NK-92 (cell line): Measurements from ENCODE around the gene TMEM163.
"Not testable (repeated sequence)": the region's sequence is repeated elsewhere in the genome, so short reads cannot be mapped to it uniquely, and the experiment has no call there.

Experiments
- DNase-seq: peaks from one replicate; lab custom pipeline; 2025; ENCODE audit not compliant: unreplicated experiment; lab: John Stamatoyannopoulos, UW

Gene TMEM163

DNA sequence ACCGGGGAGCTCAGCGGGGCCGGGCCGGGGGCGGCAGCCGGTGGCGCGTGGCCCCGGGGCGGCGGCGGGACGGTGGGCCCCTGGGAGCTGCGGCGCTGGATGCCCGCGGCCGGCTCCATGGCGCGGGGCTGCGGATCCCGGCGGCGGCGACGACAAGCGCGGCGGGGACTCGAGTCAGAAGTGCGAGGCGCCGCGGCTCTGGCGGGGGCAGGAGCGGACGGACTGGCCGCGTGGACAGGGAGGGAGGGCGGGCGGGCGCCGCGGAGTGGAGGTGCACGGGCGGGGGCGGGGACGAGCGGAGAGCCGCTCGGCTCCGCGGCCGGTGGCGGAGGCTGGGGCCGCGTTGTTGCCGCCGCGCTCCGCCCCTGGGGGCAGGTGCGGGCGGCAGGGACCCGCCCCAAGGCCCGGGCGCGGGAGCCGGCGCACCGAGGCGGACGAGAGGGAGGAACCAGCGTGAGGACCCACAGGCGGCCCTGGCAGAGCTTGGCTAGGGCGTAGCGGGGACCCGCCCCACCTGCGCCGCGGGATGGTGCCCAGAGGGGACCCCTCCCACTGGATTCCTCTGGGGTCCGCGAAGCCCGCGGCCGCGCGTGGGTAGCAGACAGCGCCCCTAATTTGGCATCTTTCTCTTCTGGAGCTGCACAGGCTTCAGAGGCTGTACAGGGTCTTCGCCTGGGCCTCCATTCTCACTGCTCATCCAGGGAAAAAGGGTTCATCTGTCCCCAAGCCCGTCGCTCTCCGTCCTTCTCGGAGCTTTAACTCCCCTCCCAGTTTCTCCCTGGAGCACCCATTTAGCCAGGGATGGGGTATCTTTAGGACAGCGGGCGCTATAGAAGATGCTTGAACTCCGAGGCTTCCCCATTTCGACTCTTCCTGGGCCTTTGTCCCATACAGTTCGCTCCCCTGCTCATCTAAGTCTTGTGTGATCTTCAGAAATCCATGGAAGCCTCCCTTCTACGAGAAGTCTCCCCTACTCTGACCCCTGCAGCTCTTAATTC, at the start of gene TMEM163:
Gene TMEM163, minus strand, starts transcription at position 184 of the 998 bp plus-strand sequence.
- DNase-seq, result no peak

DNA sequence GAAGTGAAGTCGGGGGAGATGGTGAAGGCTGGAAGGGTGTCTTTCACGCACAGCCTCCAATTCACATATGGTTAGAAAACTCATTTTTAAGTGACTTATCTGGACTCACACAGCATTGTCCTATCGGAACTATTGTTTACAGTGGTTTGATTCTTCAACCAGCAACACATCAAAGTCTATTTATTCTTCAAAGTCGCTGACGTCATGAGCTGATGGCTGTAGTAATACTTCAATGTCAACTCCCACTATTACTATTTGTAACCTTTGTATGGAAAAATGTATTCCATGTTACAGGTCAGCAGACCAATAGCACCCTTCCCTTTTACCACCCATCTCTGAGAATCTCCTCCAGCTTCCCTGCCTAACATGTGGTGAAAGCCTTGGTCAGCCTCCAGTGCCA, 47.8 kb upstream of the TMEM163 start:
- no peak for DNase-seq

DNA sequence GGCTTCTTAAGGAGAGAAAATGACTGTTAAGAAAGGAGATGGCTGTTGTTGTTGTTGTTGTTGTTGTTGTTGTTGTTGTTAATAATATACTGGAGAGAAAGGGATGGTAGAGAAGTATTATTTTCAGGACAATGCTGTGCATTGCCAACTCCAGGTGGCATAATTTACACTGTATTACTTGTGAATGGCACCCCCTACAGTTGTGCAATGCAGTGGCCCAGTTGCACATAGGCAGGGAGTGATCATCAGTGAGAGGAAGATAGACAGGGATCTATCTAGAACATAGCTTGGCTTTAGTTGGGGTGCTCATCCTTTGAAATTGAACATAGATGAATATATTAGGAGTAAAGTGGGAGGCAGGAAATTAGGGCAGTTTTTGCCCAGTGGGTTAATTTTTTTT, 47.2 kb upstream of the TMEM163 start:
- DNase-seq, result no peak

DNA sequence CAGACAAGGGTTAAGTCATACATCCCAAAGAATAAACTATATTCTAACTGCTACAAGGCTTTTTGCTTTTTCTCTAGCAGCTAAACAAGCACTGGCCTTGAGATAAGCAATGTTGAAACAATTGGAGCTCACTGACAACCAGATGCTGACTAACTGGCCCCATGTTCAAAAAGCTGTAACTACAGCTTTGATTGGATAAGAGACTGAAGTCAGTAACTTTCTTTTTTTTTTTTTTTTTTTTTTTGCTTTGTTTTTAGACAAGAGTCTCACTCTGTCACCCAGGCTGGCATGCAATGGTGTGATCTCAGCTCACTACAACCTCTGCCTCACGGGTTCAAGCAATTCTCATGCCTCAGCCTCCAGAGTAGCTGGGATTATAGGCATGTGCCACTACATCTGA, 45.4 kb upstream of the TMEM163 start:
- no peak for DNase-seq

DNA sequence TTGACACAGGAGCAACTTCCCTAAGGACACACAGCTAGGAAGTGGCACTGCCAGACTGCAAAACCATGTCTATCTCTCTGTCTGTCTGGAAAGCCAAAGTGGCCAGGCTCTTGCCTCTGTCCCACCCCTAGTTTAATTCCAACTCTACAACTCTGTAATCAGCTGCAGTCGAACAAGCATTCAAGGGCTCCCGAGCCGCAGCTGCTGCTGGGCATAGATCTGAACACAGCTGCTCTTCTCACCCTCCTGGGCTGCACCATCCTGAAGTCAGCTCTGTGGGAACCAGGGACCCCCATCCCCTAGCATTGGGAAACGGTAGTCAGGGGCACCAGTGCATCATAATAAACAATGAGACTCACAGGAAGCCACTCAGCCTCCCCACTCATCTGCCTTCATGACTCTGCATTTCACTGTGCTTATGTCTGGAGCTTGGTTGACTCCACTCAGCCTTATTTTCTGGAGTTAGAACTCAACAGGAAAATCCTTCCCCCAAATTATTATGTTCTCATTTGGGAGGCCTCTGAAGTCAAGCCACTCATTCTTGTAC, 44.4 kb upstream of the TMEM163 start:
- DNase-seq, result no peak

DNA sequence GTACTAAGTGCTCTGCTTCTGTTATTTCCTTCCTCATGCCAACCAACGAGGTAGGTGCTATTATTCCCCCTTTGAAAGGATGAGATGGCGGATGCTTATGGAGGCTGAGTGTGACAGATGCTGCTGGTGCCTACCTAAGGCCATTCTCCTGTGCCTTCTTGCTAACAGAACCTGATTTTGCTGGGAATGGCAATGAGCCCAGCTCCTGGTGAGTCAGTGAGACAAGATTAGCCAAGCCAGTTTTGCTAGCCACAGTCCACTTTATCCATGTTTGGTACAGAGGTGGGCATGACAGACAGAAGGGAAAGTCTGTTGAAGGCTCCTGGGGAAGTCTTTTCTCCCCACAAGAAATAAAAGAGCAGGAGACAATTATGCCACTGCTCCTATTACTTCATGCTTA, 43.7 kb upstream of the TMEM163 start:
- no peak for DNase-seq

DNA sequence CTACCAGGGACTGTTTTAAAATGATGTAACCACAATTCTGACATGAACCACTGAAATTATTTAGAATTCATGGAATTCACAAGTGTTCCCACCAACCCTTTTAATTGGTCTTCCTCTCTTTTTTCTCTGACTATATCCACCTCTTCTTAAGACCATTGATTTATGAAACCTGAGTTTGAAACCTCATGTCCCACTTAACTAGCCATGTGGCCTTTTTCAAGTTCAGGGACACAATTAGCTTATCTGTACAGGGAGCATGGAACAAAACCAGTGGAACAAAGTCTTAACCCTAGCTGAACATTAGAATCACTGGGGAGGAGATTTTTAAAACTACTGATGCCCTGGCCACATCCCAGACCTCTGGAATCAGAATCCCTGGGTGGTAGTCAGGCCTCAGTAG, 41.6 kb upstream of the TMEM163 start:
- DNase-seq, result no peak

DNA sequence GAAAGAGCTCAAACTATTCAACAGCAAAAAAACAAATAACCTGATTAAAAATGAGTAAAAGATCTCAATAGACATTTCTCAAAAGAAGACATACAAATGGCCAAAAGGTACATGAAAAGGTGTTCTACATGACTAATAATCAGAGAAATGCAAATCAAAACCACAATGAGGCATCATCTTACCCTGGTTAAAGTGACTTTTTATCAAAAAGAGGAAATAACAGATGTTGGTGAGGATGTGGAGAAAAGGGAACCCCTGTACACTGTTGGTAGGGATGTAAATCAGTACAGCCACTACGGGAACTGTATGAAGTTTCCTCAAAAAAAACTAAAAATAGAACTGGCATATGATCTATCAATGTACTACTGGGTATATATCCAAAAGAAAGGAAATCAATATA, 39.8 kb upstream of the TMEM163 start:
- no peak for DNase-seq

DNA sequence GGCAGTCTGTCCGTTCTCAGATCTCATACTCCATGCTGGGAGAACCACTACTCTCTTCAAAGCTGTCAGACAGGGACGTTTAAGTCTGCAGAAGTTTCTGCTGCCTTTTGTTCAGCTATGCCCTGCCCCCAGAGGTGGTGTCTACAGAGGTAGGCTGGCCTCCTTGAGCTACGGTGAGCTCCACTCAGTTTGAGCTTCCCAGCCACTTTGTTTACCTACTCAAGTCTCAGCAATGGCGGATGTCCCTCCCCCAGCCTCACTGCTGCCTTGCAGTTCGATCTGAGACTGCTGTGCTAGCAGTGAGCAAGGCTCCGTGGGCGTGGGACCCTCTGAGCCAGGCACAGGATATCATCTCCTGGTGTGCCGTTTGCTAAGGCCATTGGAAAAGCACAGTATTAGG, 33.2 kb upstream of the TMEM163 start:
- not testable (repeated sequence) for DNase-seq

DNA sequence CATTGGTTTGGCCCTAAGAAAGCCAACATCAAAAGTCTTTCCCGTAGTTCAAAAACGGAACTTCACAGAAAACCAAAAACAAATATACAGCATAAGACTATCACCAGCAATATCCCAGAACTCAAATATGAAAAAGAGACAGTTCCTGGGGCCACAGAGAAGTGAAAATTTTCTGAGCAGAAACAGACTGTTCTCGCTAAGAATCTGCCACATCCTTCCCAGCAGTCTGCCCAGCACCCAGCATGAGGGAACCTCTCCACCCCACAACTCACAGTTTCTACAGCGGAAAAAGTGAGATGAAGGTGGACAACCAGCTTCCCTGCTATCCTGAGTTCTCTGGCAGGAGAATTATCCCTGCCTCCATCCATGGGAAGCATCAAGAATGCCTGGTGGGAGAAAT, 26.7 kb upstream of the TMEM163 start:
- no peak for DNase-seq

DNA sequence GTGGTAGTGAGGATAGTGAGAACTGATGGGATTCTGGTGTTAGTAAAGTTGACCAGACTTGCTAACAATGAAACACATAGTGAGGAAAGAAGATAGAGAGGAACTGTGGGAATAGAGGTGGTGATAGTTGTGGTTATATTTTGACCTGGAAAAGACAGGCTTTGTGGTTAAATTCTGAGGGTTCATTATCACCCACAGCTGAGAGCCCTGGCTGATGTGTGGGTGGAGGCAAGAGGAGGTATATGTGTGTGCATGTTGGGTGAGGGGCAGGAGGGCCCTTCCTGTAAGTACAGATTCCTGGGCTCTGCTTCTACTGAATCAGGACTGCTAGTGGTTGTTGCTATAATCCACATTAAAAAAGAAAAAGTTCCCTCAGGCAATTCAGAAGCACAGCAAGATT, 26.2 kb upstream of the TMEM163 start:
- DNase-seq, result no peak

DNA sequence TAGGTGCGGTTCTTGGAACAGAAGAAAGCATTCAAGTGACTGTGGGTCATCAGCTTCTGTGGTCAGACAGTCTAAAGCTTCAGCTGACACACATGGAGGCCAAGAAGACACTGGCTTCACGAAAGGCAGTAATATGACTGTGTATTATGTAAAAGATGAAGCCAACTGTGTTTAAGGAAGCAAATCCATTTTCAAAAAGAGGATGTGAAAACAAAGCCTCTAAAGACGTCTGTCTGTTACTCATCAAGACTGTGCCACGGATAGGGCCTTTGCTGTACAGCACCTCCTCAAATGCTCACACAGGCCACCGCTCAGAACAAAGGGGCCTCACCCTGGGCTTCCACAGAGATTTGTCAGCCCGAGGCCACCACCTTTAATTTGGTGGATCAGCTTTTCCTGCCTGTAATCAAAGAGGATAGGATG, 21.1 kb upstream of the TMEM163 start:
- DNase-seq, result no peak

DNA sequence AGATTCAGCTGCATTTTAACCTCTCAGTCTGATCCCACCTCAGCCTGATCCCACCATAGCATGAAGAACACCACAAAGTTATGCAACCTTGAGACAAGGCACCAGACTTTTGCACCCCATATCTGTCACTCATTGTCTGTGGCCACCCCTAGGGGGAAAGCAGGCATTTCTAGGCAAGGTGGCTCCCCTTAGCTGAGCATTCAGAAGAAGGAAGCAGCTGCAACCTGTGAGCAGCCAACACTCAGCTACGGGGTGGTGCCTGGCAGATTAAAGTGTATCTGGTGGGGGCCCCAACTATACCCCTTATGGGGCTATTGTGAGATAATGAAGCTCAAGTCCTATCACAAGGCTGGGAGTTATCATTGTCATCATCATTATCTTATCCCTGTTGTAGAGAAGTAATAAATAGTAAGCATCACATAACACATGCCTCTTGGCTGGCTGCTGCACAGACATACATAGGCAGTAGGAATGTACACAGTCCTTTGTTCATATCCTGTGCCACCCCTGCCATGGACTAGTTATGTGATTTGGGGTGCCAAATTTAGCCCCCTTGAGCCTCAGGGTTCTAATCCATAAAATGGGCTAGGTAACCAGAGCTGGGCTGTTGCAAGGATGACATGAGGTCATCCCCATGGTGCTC, 20.6 kb upstream of the TMEM163 start:
- DNase-seq, result no peak

DNA sequence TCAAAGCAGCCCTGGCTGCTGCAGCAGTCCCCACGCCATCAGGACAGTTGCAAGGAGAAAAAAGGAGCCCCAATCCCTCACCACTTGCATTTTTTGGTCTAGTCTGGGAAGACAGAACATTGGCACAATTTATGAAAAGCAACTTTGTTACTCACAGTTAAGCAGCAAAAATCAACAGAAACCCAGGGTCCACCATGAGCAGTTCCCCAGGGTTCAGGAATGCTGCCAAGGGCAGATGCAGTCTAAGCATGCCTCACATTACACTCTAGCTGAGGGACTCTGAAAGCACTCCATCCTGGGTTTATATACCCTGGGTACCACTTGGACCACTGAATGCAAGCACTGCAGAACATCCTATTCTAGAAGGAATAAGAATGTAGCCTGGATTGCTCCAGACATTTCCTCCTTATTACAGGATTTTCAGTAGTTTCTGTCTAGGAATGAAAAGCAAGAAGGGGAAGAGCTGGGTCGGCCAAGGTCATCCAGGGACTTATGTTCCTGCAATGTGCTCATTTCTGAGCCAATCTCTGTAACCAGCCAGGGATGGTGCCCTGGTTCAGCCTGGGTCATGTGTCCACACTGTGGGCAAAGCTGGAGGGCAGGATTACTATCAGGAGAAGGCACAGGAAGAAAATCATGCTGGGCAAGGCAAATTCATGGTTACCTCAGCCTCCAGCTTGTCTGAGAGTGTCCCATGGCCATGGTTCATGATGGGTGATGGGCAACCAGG, 19.5 kb upstream of the TMEM163 start:
- no peak for DNase-seq

DNA sequence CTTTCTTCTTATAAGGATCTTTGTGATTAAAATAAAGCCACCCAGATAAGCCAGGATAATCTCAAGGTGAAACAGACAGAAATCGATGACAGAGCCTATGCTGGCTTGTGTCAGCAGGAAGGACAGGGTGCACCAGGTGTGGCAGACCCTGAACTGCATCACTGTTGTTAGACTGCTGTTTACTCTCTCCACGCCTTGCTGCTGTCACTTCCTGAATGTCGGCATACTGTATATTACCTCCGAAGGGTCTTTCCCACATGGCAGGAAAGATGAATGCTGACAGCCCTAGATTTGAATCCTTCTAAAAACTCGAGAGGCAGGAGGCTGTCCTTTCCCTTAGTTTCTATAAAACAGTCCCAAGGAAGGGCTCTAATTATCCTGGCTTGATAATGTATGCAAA, 18.9 kb upstream of the TMEM163 start:
- DNase-seq, result no peak

DNA sequence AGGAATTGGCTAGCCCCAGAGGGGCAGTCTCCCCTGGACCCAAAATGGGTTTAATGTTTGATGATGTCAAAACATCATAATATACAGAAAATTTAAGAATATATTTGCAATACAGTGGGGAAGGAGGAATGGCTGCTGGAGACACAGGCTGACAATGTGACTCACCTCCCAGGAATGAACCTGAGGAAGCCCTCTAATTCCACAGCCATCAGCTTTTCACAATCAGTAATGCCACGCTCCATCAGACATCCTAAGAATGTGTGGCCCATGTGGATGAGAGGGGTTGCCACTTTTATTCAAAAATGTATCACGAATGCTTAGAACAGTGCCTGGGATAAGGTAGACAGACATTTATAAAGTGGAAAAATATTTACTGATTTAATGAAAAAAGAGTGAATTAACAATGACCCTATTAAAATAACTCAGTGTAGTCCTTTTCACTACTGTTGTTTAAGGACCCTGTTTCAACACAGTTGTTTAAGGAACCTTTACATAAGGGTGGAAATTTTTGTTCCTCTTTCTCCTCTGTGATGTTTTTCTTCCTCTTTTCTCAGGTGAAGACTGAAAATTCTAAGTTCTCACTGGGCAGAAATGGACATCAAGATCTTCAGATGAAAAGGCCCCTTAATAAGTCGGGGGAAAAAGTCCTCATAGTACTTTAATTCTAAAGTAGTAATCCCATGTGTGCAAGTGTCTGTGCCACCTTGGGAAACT, 17.5 kb upstream of the TMEM163 start:
- DNase-seq, result no peak

DNA sequence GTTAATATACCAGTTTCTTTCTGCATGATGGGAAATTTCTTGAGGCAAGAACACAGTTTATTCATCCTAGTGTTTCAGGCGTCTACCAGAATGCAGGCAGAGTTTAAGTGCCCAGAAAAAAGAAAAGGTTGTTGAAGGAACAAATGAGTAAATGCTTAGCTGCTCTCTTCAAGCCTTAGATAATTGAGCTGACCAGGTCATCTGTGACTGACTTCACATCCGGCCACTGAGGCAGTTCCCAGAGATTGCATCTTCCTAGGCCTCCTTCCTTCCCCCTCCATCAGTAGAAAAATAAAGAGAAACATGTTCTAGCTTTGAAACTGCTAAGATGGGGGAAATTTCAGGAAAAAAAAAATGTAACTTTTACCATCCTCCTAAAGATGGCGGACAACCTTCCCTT, 9.4 kb upstream of the TMEM163 start:
- no peak for DNase-seq

DNA sequence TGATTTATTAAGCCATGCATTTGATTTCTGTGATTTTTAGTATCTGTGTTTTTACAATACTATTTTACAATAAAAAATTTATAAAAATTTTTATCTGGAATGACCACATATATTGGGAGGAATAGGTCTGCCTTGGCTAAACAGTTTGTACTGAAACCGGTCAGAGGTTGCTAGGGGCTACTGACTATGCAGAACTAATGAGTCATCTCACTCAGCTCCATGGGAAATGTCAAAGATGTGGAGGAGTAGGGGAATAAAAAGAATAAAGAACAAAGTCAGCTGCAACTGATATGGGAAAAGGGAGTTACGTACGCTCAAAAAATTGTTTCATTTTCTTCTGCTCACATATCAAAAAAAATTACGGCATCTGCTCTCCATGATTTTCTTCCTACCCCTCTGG, 8.6 kb upstream of the TMEM163 start:
- DNase-seq, result no peak

DNA sequence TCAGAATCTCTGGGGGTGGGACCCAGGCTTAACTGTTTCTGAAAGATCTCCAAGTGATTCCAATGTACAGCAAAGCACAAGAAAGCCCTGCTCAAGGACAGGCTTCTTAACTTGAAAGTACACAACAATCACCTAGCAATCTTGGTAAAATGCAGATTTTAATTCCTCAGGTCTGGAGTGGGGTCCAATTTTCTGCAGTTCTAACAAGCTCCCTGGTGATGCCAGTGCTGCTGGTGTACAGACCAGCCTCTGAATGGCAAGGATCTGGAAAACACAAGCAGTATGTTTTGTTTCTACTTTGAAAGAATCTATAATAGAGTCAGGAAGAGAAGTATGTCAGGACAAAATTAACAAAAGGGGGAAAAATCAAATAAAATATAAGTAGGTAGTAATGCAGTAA, 7.8 kb upstream of the TMEM163 start:
- DNase-seq, result no peak

DNA sequence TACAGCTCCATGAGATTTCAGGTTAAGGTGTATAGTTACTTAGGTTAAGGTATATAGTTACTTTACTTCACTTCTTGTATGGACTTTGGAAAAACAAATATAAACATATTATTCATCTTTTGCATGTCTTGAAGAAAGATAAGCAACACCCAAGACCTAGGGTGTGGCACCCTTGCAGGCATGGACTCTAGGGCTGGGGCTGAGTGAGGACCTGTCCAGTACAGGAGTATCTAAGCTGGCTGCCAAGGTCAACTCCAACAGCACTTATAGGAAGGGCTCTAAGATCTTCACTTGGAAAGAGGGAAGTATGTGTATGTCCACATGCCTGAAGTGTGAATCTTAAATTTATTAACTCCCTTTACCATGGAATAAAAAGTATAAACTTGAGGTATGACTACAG, 7.1 kb upstream of the TMEM163 start:
- DNase-seq, result no peak

DNA sequence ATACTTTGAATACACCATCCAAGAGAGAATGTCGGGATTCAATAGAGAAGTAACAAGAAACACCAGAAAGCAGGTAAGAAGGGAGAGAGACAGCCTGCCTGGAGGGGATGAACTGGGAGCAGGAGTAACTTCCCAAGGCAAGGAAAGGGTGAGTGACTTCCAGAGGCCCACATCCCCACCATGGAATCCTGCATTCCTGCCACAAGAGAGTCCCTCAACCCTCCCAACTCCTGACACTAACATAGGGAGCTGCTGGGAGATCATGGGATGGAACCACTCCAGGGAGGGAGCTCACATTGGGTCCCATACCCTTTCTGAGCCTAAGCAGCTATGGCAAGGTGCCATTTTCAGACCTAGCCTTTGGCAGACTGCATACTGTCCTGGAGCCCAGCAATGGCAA, 5.5 kb upstream of the TMEM163 start:
- DNase-seq, result no peak
